Stimulated activated CD8-positive, alpha-beta memory T cell treated with anti-CD3 and anti-CD28 coated beads, Interleukin-7, amount 100 ng/mL, for 4 hours (primary cell): ENCODE results near the gene ENTPD5.
"Not testable (repeated sequence)": the region's sequence is repeated elsewhere in the genome, so short reads cannot be mapped to it uniquely, and the experiment has no call there.

Source experiments
- DNase-seq, 2 donors: peaks; one replicate each; pipeline ENCODE4 v3.0.0-alpha.2; 2020; ENCODE audit warnings: low read depth in 2 of 2

The ENTPD5 gene

DNA sequence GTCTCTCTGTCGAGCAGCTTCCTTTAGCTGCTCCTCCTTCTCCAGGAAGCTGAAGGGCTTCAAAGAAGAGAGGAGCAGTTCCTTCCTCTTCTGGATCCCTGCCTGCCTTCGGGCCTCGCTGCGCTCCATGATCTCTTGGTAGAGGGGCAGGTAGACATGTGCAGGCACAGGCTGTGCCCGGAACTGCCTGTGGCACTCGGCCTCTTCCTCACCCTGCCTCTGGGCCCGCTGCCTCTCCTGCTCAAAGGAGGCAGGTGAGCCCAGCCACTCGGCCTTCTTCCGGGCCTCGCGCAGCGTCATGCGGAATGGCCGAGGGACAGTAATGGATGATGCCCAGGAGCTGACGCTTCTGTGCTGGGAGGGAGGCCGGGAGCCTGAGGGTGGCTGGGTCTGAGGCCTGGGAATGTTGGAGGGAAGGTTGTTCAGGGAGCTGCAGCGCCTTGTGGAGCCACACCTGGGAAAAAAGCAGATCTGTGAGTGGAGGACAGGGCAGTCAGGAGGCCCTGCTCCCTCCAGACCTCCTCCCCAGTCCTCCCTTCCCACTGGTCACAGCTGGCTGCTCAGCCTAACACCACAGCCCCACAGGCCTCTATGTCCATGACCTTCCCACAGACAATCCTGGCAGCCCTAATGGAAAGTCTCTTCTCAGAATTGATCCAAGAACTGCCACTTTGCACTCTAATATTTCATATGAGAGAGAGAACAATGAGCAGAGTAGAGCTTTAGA lies 74.5 kb downstream of the ENTPD5 start:
- no peak for DNase-seq

- DNase-seq: no peak
These were observed 76.0 kb downstream of the ENTPD5 start for GRCh38 chr14:73943083-73943482.

GRCh38 chr14:73942180-73942579 lies 76.9 kb downstream of the ENTPD5 start:
- no peak for DNase-seq

DNA sequence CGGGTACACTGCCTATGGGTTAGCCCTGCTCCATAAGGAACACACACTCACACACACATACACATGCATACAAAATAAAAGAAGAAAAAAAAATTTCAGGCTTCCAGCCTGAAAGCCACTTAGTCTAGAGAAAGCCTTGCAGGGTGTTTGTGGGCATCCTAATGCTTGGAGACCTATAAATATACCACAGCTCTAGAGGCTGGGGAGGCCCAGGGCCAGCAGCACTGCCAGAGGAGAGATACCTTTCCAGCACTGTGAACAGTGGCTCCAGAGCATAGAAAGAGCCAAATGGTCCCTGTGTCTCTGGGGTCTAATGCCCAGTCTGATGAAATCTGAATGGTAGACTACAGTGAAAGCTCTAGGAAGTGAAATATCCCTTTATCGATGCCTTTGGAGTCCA lies 82.1 kb downstream of the ENTPD5 start:
- DNase-seq: no peak

DNA sequence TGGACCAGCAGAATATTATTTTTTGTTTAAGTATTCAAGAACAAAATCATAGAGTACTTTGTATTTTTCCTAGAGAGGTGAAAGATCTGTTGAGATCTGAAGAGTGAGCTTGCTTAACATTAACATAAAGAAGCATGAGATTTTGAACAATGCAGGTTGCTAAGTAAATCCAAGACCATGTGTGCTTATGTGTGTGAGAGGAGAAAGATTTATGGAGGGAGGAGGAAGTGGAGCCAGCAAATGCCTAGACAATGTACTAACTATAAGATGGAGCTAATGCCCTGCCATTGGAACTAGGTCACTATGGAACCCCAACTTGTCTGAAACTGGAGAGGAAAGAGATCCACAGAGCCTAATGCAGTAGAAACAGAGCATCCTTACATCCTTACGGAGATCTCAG lies 82.5 kb downstream of the ENTPD5 start:
- DNase-seq: no peak

DNA sequence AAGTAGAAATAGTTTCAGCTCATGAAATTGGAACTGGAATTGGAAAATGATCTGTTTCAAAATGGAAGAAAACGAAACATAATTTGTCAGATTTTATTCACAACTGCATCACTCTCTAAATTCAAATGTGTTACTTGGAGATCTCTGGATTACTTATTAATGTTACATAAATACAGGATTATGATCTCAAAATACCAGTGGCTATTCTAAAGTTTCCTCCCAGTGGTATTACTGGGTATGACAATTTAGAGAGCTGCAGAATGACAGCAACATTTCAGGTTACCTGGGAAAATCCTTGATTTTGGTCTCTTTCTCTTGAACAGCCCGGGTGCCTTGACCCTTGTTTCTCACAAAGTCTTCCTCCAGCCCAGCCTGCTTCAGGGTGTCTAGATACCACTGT lies 83.4 kb downstream of the ENTPD5 start:
- DNase-seq: no peak

GRCh38 chr14:73924337-73924736 lies 94.8 kb downstream of the ENTPD5 start:
- DNase-seq: no peak

GRCh38 chr14:73919457-73919856 lies 99.6 kb downstream of the ENTPD5 start:
- DNase-seq: not testable (repeated sequence)

DNA sequence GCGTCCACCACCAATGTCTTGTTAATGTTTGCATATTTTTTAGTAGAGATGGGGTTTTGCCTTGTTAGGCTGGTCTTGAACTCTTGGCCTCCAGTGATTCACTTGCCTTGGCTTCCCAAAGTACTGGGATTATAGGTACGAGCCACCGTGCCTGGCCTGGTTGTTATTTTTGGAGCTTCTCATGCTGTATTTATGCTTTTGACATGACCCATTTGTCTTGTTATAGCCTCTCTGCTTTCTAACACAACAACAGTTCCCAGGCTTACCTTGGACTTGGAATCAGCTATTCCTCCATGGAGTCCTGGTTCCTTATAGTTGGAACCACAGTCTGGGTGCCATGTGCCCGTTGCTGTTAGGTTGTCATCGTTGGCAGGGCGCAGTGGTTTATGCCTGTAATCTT lies 102.8 kb downstream of the ENTPD5 start:
- DNase-seq: no peak

DNA sequence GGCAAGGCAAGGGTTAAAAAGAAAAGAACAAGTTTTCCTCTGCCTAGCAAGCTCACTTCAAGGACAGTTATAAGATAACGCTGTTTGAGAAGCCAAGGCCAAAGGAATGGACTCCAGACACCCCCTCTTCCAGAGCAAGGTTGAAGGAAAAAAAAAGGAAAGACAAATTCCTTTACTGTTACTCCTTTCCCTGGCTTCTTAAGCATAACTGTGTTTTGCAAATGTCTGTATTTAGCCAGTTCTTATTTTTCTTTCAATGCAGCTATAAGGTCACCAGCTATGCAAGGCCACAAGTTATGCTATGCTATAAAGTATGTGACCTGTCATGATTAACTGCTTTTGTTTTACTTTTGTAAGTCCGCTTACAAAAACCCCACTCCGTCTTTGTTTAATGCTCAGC lies 105.8 kb downstream of the ENTPD5 start:
- no peak for DNase-seq

GRCh38 chr14:73909681-73910080 lies 109.4 kb downstream of the ENTPD5 start:
- no peak for DNase-seq
